Mesenchymal stem cell (in vitro differentiated cells and primary cell): Measurements from ENCODE around the gene PAEP.

ENCODE experiments used
- DNase-seq: peaks from one replicate; pipeline ENCODE4 v3.0.0-alpha.2; 2013
- H2AFZ ChIP-seq: one replicate; pipeline ENCODE4 v1.6.1; 2013; ENCODE audit warnings: low read depth, mild to moderate bottlenecking, control low read depth, inconsistent platforms, low read length, moderate library complexity
- H2AK5ac ChIP-seq: 2 replicates; pipeline ENCODE4 v1.6.1; 2013; ENCODE audit warnings: low read length, moderate library complexity, mild to moderate bottlenecking, inconsistent platforms; ENCODE audit not compliant: severe bottlenecking
- H2BK120ac ChIP-seq: one replicate; pipeline ENCODE4 v1.6.1; 2013; ENCODE audit warnings: low read depth, mild to moderate bottlenecking, inconsistent platforms, low read length, moderate library complexity
- H2BK12ac ChIP-seq, 2 experiments: one replicate each; pipeline ENCODE4 v1.6.1; 2013; ENCODE audit warnings: inconsistent platforms in 2 of 2, low read length in 2 of 2, mild to moderate bottlenecking in 2 of 2, moderate library complexity in 2 of 2, control low read depth in 1 of 2
- H2BK15ac ChIP-seq: one replicate; pipeline ENCODE4 v1.6.1; 2013; ENCODE audit warnings: mild to moderate bottlenecking, low read depth, inconsistent platforms; ENCODE audit not compliant: poor library complexity, severe bottlenecking
- H2BK5ac ChIP-seq: 2 replicates; pipeline ENCODE4 v1.6.1; 2013; ENCODE audit warnings: low read depth, mild to moderate bottlenecking, low read length, control low read depth, inconsistent platforms; ENCODE audit not compliant: poor library complexity, severe bottlenecking
- H3K14ac ChIP-seq, 2 experiments: one replicate each; pipeline ENCODE4 v1.6.1; 2013; ENCODE audit warnings: inconsistent platforms in 2 of 2, low read length in 2 of 2, control low read depth in 1 of 2, mild to moderate bottlenecking in 1 of 2, moderate library complexity in 1 of 2
- H3K18ac ChIP-seq, 2 experiments: one replicate each; pipeline ENCODE4 v1.6.1; 2013; ENCODE audit warnings: inconsistent platforms in 2 of 2, low read length in 2 of 2, control low read depth in 1 of 2, low read depth in 1 of 2, mild to moderate bottlenecking in 1 of 2
- H3K23ac ChIP-seq, 2 experiments: one replicate each; pipeline ENCODE4 v1.6.1; 2013; ENCODE audit warnings: inconsistent platforms in 2 of 2, low read length in 2 of 2, mild to moderate bottlenecking in 2 of 2, moderate library complexity in 2 of 2, control low read depth in 1 of 2
- H3K27ac ChIP-seq: 2 replicates; pipeline ENCODE4 v1.5.1; 2013; ENCODE audit warnings: mild to moderate bottlenecking, moderate library complexity, low read length, control low read depth, inconsistent platforms; ENCODE audit not compliant: poor library complexity, severe bottlenecking
- H3K27me3 ChIP-seq, 2 experiments: 2 replicates each; pipeline versions ENCODE4 v1.6.1 to v1.7.0; 2013; ENCODE audit warnings: low read length in 2 of 2, mild to moderate bottlenecking in 2 of 2, moderate library complexity in 2 of 2, control low read depth in 1 of 2, inconsistent platforms in 1 of 2; ENCODE audit not compliant: control insufficient read depth in 1 of 2, insufficient read depth in 1 of 2
- H3K36me3 ChIP-seq, 2 experiments: 2 replicates each; pipeline versions ENCODE4 v1.6.1 to v1.7.0; 2013; ENCODE audit warnings: low read length in 2 of 2, control low read depth in 1 of 2, inconsistent platforms in 1 of 2, low read depth in 1 of 2, mild to moderate bottlenecking in 1 of 2; ENCODE audit not compliant: insufficient read depth in 2 of 2, control insufficient read depth in 1 of 2
- H3K4ac ChIP-seq, 2 experiments: one replicate each; pipeline ENCODE4 v1.6.1; 2013; ENCODE audit warnings: inconsistent platforms in 2 of 2, low read length in 2 of 2, mild to moderate bottlenecking in 2 of 2, moderate library complexity in 2 of 2, control low read depth in 1 of 2, low read depth in 1 of 2
- H3K4me1 ChIP-seq: 2 replicates; pipeline ENCODE4 v1.6.1; 2013; ENCODE audit warnings: low read depth, low read length, control low read depth; ENCODE audit not compliant: control insufficient read depth, insufficient read depth
- H3K4me2 ChIP-seq: 2 replicates; pipeline ENCODE4 v1.6.1; 2013; ENCODE audit warnings: low read length, mild to moderate bottlenecking, inconsistent platforms; ENCODE audit not compliant: poor library complexity, severe bottlenecking
- H3K4me3 ChIP-seq, 2 experiments: 2 replicates each; pipeline versions ENCODE4 v1.5.1 to v1.7.0; 2013; ENCODE audit warnings: low read length in 2 of 2, mild to moderate bottlenecking in 2 of 2, control low read depth in 1 of 2, low read depth in 1 of 2; ENCODE audit not compliant: insufficient read depth in 1 of 2
- H3K79me1 ChIP-seq: replicated peaks from 2 replicates; pipeline ENCODE4 v1.6.1; 2013; ENCODE audit warnings: mild to moderate bottlenecking, control low read depth, low read length, inconsistent platforms; ENCODE audit not compliant: poor library complexity, severe bottlenecking
- H3K9ac ChIP-seq: 2 replicates; pipeline ENCODE4 v1.7.0; 2013; ENCODE audit warnings: mild to moderate bottlenecking, low read length, moderate library complexity
- H3K9me3 ChIP-seq: 2 replicates; pipeline ENCODE4 v1.7.0; 2013; ENCODE audit warnings: mild to moderate bottlenecking, low read length; ENCODE audit not compliant: control insufficient read depth
- H4K8ac ChIP-seq: one replicate; pipeline ENCODE4 v1.6.1; 2013; ENCODE audit warnings: inconsistent platforms, mild to moderate bottlenecking, low read length, moderate library complexity
- H4K91ac ChIP-seq: one replicate; pipeline ENCODE4 v1.6.1; 2013; ENCODE audit warnings: mild to moderate bottlenecking, low read length, inconsistent platforms
- WGBS: methylation state at CpG from one replicate; pipeline ENCODE4 v1.1.7; 2013; ENCODE audit warnings: mixed read lengths; 5-methylcytosine and 5-hydroxymethylcytosine counted together

PAEP gene

GRCh38 chr9:135574331-135574730, 12.8 kb downstream of the PAEP start:
- no peaks in the 10 kb centered on the region for H3K79me1 ChIP-seq
- WGBS = 79% methylated on average over 14 of the region's 14 CpGs
- H3K4me3 ChIP-seq = no peak overlapping the region
- H3K4ac ChIP-seq = no peak overlapping the region
- no peaks in the 10 kb centered on the region for H3K4me1 ChIP-seq
- no peak overlapping the region for H3K18ac ChIP-seq
- no peak overlapping the region for H4K8ac ChIP-seq
- no peak for DNase-seq
- H2BK5ac ChIP-seq = no peak overlapping the region
- H3K4me2 ChIP-seq = no peak overlapping the region
- no peak overlapping the region for H2BK15ac ChIP-seq
- H3K27ac ChIP-seq = no peak overlapping the region
- H2BK12ac ChIP-seq = no peak overlapping the region
- no peak overlapping the region for H2AFZ ChIP-seq
- no peak overlapping the region for H3K14ac ChIP-seq
- H3K9ac ChIP-seq = no peak overlapping the region
- no peak overlapping the region for H4K91ac ChIP-seq
- H3K9me3 ChIP-seq = peaks cover 3% of the 10 kb centered on the region
- H3K36me3 ChIP-seq = no peaks in the 10 kb centered on the region
- H2BK120ac ChIP-seq = no peak overlapping the region
- H3K27me3 ChIP-seq = no peaks in the 10 kb centered on the region
- H3K23ac ChIP-seq = no peak overlapping the region
- H2AK5ac ChIP-seq = no peak overlapping the region

- H2AFZ ChIP-seq = no peak overlapping the region
- no peak overlapping the region for H2AK5ac ChIP-seq
- no peak overlapping the region for H3K4me3 ChIP-seq
- no peak overlapping the region for H3K18ac ChIP-seq
- no peak overlapping the region for H4K8ac ChIP-seq
- no peak overlapping the region for H2BK15ac ChIP-seq
- no peak overlapping the region for H2BK120ac ChIP-seq
- no peak overlapping the region for H3K23ac ChIP-seq
- H3K14ac ChIP-seq = no peak overlapping the region
- no peak overlapping the region for H2BK5ac ChIP-seq
- no peaks in the 10 kb centered on the region for H3K79me1 ChIP-seq
- no peak overlapping the region for H3K9ac ChIP-seq
- peaks cover under 1% of the 10 kb centered on the region for H3K9me3 ChIP-seq
- H2BK12ac ChIP-seq = no peak overlapping the region
- H3K36me3 ChIP-seq = no peaks in the 10 kb centered on the region
- H3K4me1 ChIP-seq = no peaks in the 10 kb centered on the region
- DNase-seq = no peak
- H3K27ac ChIP-seq = no peak overlapping the region
- no peak overlapping the region for H3K4me2 ChIP-seq
- no peak overlapping the region for H4K91ac ChIP-seq
- 91% methylated on average over 15 of the region's 15 CpGs for WGBS
- no peaks in the 10 kb centered on the region for H3K27me3 ChIP-seq
- H3K4ac ChIP-seq = no peak overlapping the region
Observed at GRCh38 chr9:135574943-135575342, 13.4 kb downstream of the PAEP start.

GRCh38 chr9:135575995-135576631, 14.6 kb downstream of the PAEP start:
- WGBS = 79% methylated on average over 22 of the region's 22 CpGs
- H4K91ac ChIP-seq = no peak overlapping the region
- no peak overlapping the region for H2BK120ac ChIP-seq
- H3K4ac ChIP-seq = no peak overlapping the region
- no peak overlapping the region for H3K18ac ChIP-seq
- no peaks in the 10 kb centered on the region for H3K79me1 ChIP-seq
- no peak overlapping the region for H3K23ac ChIP-seq
- H3K4me1 ChIP-seq = no peaks in the 10 kb centered on the region
- H2BK12ac ChIP-seq = no peak overlapping the region
- H3K9me3 ChIP-seq = peaks cover 2% of the 10 kb centered on the region
- H3K36me3 ChIP-seq = no peaks in the 10 kb centered on the region
- no peak overlapping the region for H2AK5ac ChIP-seq
- H3K27me3 ChIP-seq = no peaks in the 10 kb centered on the region
- no peak overlapping the region for H3K9ac ChIP-seq
- H3K4me3 ChIP-seq = no peak overlapping the region
- no peak overlapping the region for H2BK5ac ChIP-seq
- no peak overlapping the region for H2AFZ ChIP-seq
- no peak overlapping the region for H2BK15ac ChIP-seq
- no peak overlapping the region for H4K8ac ChIP-seq
- no peak overlapping the region for H3K4me2 ChIP-seq
- no peak for DNase-seq
- H3K27ac ChIP-seq = no peak overlapping the region
- no peak overlapping the region for H3K14ac ChIP-seq

- Histone ChIP-seq H2BK12ac (no peak overlapping the region), H3K4me2 (no peak overlapping the region), H2BK5ac (no peak overlapping the region), H3K4ac (no peak overlapping the region), H2AK5ac (no peak overlapping the region), H3K27me3 (no peaks in the 10 kb centered on the region), H2BK15ac (no peak overlapping the region), H3K14ac (no peak overlapping the region), H4K91ac (no peak overlapping the region), H3K36me3 (no peaks in the 10 kb centered on the region), H3K9me3 (peaks cover 2% of the 10 kb centered on the region), H4K8ac (no peak overlapping the region), H3K18ac (no peak overlapping the region), H3K4me1 (no peaks in the 10 kb centered on the region), H2BK120ac (no peak overlapping the region), H3K79me1 (no peaks in the 10 kb centered on the region), H3K4me3 (no peak overlapping the region), H2AFZ (no peak overlapping the region), H3K23ac (no peak overlapping the region), H3K27ac (no peak overlapping the region), H3K9ac (no peak overlapping the region)
- 85% methylated on average over 10 of the region's 10 CpGs for whole genome bisulfite sequencing
- no peak for DNase-seq
Observed at GRCh38 chr9:135577256-135577655, 15.7 kb downstream of the PAEP start.
